K562 (cell line): ENCODE data around the gene ZNF613. TPM values are rescaled to one million over a fixed set of nuclear protein-coding genes. Genes with fewer than 3 reads are reported as not detected.

Experiments
- ATAC-seq: fragments of 200-7000 bp; cut with Tn5 transposase; 3 replicates; pipeline ENCODE4 v1.9.1; 2020; ENCODE audit warnings: moderate library complexity
- BruUV-seq: library from RNA; stranded (reverse); fragments of 400-500 nt; replicated peaks from 2 replicates; lab custom pipeline; 2021; lab: Mats Ljungman, UMichigan
- CTCF ChIA-PET: fragments of 300-600 bp; formaldehyde crosslinking; extraction: SDS; loops from one replicate; lab custom pipeline; 2021; ENCODE audit warnings: low intra/inter-chr PET ratio; lab: Yijun Ruan, JAX
- POLR2A ChIA-PET: fragments of 300-600, 350-650 bp; sonication (Branson Sonifier 250); formaldehyde crosslinking; extraction: SDS; loops from one replicate; lab custom pipeline; 2021; ENCODE audit warnings: antibody characterized with exemption, inconsistent platforms; lab: Yijun Ruan, JAX
- DNase-seq, 4 experiments: peaks; one replicate each; pipeline versions ENCODE4 v3.0.0 to v3.0.0-alpha.2; 2011 to 2018; ENCODE audit warnings: low spot score in 3 of 4, mixed read lengths in 3 of 4; ENCODE audit errors: extremely low read depth in 1 of 4
- FAIRE-seq: peaks from 2 replicates; lab custom pipeline; 2011; peaks lifted over from hg19 to GRCh38; lab: Jason Lieb, UNC
- H2AFZ ChIP-seq: 2 replicates; pipeline ENCODE4 v1.6.0; 2011; ENCODE audit warnings: low read depth, low read length, control low read depth, inconsistent platforms
- H3K27ac ChIP-seq: fragments of 200-600 bp; 3 replicates; pipeline ENCODE4 v1.8.0; 2011; ENCODE audit warnings: low read depth, mild to moderate bottlenecking, control low read depth, inconsistent platforms, low read length, moderate library complexity, mixed read lengths; ENCODE audit errors: extremely low read depth
- H3K27me3 ChIP-seq, 2 experiments: fragments of 300-600 bp in 1 of 2; 2 replicates in 1 of 2; 3 replicates in 1 of 2; pipeline versions ENCODE4 v1.6.0 to v1.8.0; 2011; ENCODE audit warnings: inconsistent platforms in 2 of 2, low read length in 2 of 2, mild to moderate bottlenecking in 1 of 2, mixed read lengths in 1 of 2, moderate library complexity in 1 of 2; ENCODE audit not compliant: control insufficient read depth in 2 of 2, insufficient read depth in 2 of 2
- H3K36me3 ChIP-seq: fragments of 300-600 bp; 3 replicates; pipeline ENCODE4 v1.8.0; 2011; ENCODE audit warnings: mild to moderate bottlenecking, low read length, inconsistent platforms; ENCODE audit not compliant: control insufficient read depth, insufficient read depth
- H3K4me1 ChIP-seq, 2 experiments: fragments of 200-600 bp in 1 of 2; replicated peaks in 1 of 2; 2 replicates in 1 of 2; 3 replicates in 1 of 2; pipeline versions ENCODE4 v1.5.1 to v1.8.0; 2011; ENCODE audit warnings: inconsistent platforms in 2 of 2, low read length in 2 of 2, mild to moderate bottlenecking in 1 of 2, mixed read lengths in 1 of 2, moderate library complexity in 1 of 2; ENCODE audit not compliant: control insufficient read depth in 2 of 2, insufficient read depth in 2 of 2
- H3K4me2 ChIP-seq: 2 replicates; pipeline ENCODE4 v1.6.1; 2011; ENCODE audit warnings: low read length, control low read depth, inconsistent platforms, mixed read lengths; ENCODE audit not compliant: insufficient read depth
- H3K4me3 ChIP-seq: fragments of 200-600 bp; sonication (generic), shearing (Covaris generic); 2 replicates; pipeline ENCODE4 v1.5.1; 2016; ENCODE audit warnings: control low read depth, inconsistent platforms
- H3K79me2 ChIP-seq: fragments of 200-600 bp; 3 replicates; pipeline ENCODE4 v1.8.0; 2011; ENCODE audit warnings: low read length, inconsistent platforms; ENCODE audit not compliant: control insufficient read depth, insufficient read depth
- H3K9ac ChIP-seq, 2 experiments: 2 replicates each; pipeline versions ENCODE4 v1.6.0 to v1.6.1; 2011; ENCODE audit warnings: low read depth in 2 of 2, low read length in 2 of 2, control low read depth in 1 of 2, inconsistent platforms in 1 of 2, mild to moderate bottlenecking in 1 of 2, mixed read lengths in 1 of 2; ENCODE audit not compliant: insufficient read depth in 1 of 2
- H3K9me1 ChIP-seq: one replicate; pipeline ENCODE4 v1.6.0; 2011; ENCODE audit warnings: inconsistent platforms, mild to moderate bottlenecking, low read length, moderate library complexity; ENCODE audit not compliant: control insufficient read depth, insufficient read depth
- H3K9me3 ChIP-seq: replicated peaks from 2 replicates; pipeline ENCODE4 v1.5.1; 2011; ENCODE audit warnings: low read depth, low read length, inconsistent platforms; ENCODE audit not compliant: control insufficient read depth, insufficient read depth
- H4K20me1 ChIP-seq: replicated peaks from 2 replicates; pipeline ENCODE4 v1.6.1; 2011; ENCODE audit warnings: low read length, inconsistent platforms, mixed read lengths; ENCODE audit not compliant: control insufficient read depth, insufficient read depth
- BRD4 ChIP-seq: fragments of 200-600 bp; sonication (generic); IDR thresholded peaks from 2 replicates; pipeline ENCODE4 v1.6.1; 2017; ENCODE audit warnings: inconsistent platforms
- CTCFL ChIP-seq: IDR thresholded peaks from 2 replicates; pipeline ENCODE4 v1.6.1; 2011; ENCODE audit warnings: borderline replicate concordance, low read depth, mild to moderate bottlenecking, moderate library complexity, low read length; ENCODE audit not compliant: insufficient read depth, poor library complexity, severe bottlenecking
- ETV1 ChIP-seq: fragments of 450-650 bp; conservative IDR thresholded peaks from 2 replicates; pipeline ENCODE4 v1.6.1; 2016; ENCODE audit warnings: missing genetic modification characterization, control low read depth, low read depth, missing compliant biosample characterization
- HLTF ChIP-seq: fragments of 450-650 bp; IDR thresholded peaks from 2 replicates; pipeline ENCODE4 v1.6.1; 2016
- LARP7 ChIP-seq: fragments of 450-650 bp; IDR thresholded peaks from 2 replicates; pipeline ENCODE4 v1.6.1; 2016
- NR2F6 ChIP-seq: fragments of 450-650 bp; formaldehyde crosslinking; IDR thresholded peaks from 2 replicates; pipeline ENCODE4 v1.4.0; 2020; ENCODE audit warnings: mild to moderate bottlenecking
- ZNF407 ChIP-seq: fragments of 450-650 bp; IDR thresholded peaks from 2 replicates; pipeline ENCODE4 v1.6.1; 2016; ENCODE audit warnings: low read depth
- WGBS: fragments of 100-300 bp; shearing (Covaris generic); methylation state at CpG from one replicate; pipeline ENCODE4 v1.1.6; 2016; ENCODE audit warnings: low coverage, mixed read lengths; ENCODE audit not compliant: insufficient coverage; ENCODE audit errors: missing lambda C conversion rate; 5-methylcytosine and 5-hydroxymethylcytosine counted together
- in situ Hi-C: fragments of 300-500 bp; cut with MboI; formaldehyde crosslinking; loops from 4 replicates; pipeline ENCODE4 v1.15.0; 2018; ENCODE audit warnings: inconsistent platforms, mixed read lengths
- intact Hi-C: fragments of 100-400 bp; cut with micrococcal nuclease; formaldehyde crosslinking; loops from 2 replicates; pipeline ENCODE4 v1.14.2; 2022
- polyA plus RNA-seq, 8 experiments: library from polyadenylated mRNA; depleted of rRNA in 4 of 8; stranded (reverse) in 5 of 8; unstranded in 3 of 8; fragments of >200 nt; fragmentation: Nextera tagmentation in 2 of 8; fragmentation: Illumina TruSeq in 1 of 8; extraction: Ambion mirVana in 2 of 8; extraction: Trizol in 1 of 8; gene quantifications; 2 replicates each; pipeline versions ENCODE4 v1.2.1 to v1.2.3, GENCODE V29; 2011 to 2014; ENCODE audit warnings: inconsistent platforms in 1 of 8, missing spikeins in 1 of 8
- total RNA-seq, 7 experiments: library from RNA; depleted of rRNA in 6 of 7; stranded (reverse); fragments of >200 nt in 6 of 7; fragmentation: Illumina TruSeq in 2 of 7; extraction: Trizol in 2 of 7; gene quantifications; 2 replicates each; pipeline versions ENCODE4 v1.2.1 to v1.2.3, GENCODE V29; 2011 to 2021; ENCODE audit warnings: low replicate concordance in 1 of 7
- TF ChIP-seq, protein P1 (sequence below): sonication (generic); formaldehyde crosslinking; IDR thresholded peaks from 2 replicates; pipeline ENCODE4 v1.9.0; 2022; ENCODE audit warnings: mild to moderate bottlenecking, missing genetic modification reagents
- TF ChIP-seq, protein P2 (sequence below): IDR thresholded peaks from 3 replicates; pipeline ENCODE4 v1.6.1; 2011; ENCODE audit warnings: borderline replicate concordance, mild to moderate bottlenecking, moderate library complexity; ENCODE audit not compliant: insufficient read length; ENCODE audit errors: extremely low read depth

ZNF613 gene
- total and polyA plus RNA-seq, 9 of the 15 experiments (the other 6 are each of a cell fraction or from before 2014, with no cell fraction given) = 2.1 to 4.5 (median 2.7) TPM

- intact Hi-C loops (no loop called here), in situ Hi-C loops (no loop called here)
- H3K79me2 ChIP-seq = no peaks in the 10 kb centered on the region
- H3K36me3 ChIP-seq = no peaks in the 10 kb centered on the region
- no peak overlapping the region for H3K4me3 ChIP-seq
- BruUV-seq = no TSS peak
- no peaks in the 10 kb centered on the region for H3K4me1 ChIP-seq
- H3K9me3 ChIP-seq = peaks cover 2% of the 10 kb centered on the region
- no peaks in the 10 kb centered on the region for H3K27me3 ChIP-seq
- H3K27ac ChIP-seq = no peak overlapping the region
- H4K20me1 ChIP-seq = no peaks in the 10 kb centered on the region
- no peaks in the 10 kb centered on the region for H3K9me1 ChIP-seq
- ATAC-seq (no peak), DNase-seq (no peak), FAIRE-seq (no peak)
- 7% methylated on average over 4 of the region's 4 CpGs for WGBS
- CTCF ChIA-PET = no interaction called here
- POLR2A ChIA-PET = no interaction called here
- H3K9ac ChIP-seq = no peak overlapping the region
- H2AFZ ChIP-seq = no peak overlapping the region
- no peak overlapping the region for H3K4me2 ChIP-seq
- no peak for TF ChIP-seq NR2F6
- no peak for TF ChIP-seq LARP7
- TF ChIP-seq BRD4 = no peak
- TF ChIP-seq, protein P1, sequence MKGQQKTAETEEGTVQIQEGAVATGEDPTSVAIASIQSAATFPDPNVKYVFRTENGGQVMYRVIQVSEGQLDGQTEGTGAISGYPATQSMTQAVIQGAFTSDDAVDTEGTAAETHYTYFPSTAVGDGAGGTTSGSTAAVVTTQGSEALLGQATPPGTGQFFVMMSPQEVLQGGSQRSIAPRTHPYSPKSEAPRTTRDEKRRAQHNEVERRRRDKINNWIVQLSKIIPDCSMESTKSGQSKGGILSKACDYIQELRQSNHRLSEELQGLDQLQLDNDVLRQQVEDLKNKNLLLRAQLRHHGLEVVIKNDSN (CRISPR knock-in tag) = no peak
- TF ChIP-seq ETV1 (tag) = no peak
- no peak for TF ChIP-seq ZNF407
- TF ChIP-seq CTCFL = no peak
- TF ChIP-seq, protein P2, sequence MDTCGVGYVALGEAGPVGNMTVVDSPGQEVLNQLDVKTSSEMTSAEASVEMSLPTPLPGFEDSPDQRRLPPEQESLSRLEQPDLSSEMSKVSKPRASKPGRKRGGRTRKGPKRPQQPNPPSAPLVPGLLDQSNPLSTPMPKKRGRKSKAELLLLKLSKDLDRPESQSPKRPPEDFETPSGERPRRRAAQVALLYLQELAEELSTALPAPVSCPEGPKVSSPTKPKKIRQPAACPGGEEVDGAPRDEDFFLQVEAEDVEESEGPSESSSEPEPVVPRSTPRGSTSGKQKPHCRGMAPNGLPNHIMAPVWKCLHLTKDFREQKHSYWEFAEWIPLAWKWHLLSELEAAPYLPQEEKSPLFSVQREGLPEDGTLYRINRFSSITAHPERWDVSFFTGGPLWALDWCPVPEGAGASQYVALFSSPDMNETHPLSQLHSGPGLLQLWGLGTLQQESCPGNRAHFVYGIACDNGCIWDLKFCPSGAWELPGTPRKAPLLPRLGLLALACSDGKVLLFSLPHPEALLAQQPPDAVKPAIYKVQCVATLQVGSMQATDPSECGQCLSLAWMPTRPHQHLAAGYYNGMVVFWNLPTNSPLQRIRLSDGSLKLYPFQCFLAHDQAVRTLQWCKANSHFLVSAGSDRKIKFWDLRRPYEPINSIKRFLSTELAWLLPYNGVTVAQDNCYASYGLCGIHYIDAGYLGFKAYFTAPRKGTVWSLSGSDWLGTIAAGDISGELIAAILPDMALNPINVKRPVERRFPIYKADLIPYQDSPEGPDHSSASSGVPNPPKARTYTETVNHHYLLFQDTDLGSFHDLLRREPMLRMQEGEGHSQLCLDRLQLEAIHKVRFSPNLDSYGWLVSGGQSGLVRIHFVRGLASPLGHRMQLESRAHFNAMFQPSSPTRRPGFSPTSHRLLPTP = no peak
- no peak for TF ChIP-seq HLTF
These were observed 51.6 kb downstream of the ZNF613 start for GRCh38 chr19:51978882-51979281.
